Right lobe of liver (tissue), 4 donors: ENCODE data around the gene MYLK4.
A peak's percentile ranks its signal among the peaks of the same experiment; 100 is the strongest.

Experiments
- POLR2A ChIP-seq: fragments of 450-650 bp; IDR thresholded peaks from one replicate; pipeline ENCODE4 v1.6.1; 2017; ENCODE audit warnings: antibody characterized with exemption, mild to moderate bottlenecking
- TF ChIP-seq, protein P1 (sequence below), 4 donors: fragments of 200-600 bp in 3 of 4; fragments of 450-650 bp in 1 of 4; IDR thresholded peaks; one replicate each; pipeline versions ENCODE4 v1.5.1 to v1.8.0; 2016 to 2022; ENCODE audit warnings: antibody characterized with exemption in 4 of 4, mild to moderate bottlenecking in 2 of 4
- donor health status: DM: no; HTN: no; CAD: no.
- donor health status: DM: no; HTN: no; CAD: no.
- donor health status: DM: no; HTN: yes; CAD: no.

DNA sequence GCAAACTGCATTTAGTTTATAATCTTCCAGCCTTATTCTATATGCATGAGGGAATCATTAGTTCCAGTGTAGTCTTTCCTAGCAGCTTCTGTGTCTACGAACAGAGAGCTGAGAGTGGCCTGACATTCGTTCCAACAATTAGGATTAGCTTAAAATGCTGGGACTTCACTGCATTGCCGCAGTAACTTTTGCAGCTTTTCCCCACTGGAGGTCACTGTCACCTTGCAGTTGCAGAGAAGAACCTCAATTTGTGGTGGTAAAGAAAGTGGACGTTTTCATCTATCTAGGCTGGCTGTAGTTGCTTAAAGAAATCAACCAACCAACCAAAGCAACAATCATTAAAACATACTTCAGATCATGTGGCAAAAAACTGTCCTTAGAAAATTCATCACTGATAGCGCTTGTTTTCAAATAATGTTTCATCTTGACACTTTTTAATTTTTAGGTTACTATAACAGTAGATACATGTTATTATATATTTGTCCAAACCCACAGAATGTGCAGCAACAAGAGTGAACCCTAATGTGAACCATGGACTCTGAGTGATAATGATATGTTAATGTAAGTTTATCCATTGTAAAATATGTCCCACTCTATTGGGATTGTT lies 12.2 kb downstream of the MYLK4 start:
- TF ChIP-seq, protein P1, sequence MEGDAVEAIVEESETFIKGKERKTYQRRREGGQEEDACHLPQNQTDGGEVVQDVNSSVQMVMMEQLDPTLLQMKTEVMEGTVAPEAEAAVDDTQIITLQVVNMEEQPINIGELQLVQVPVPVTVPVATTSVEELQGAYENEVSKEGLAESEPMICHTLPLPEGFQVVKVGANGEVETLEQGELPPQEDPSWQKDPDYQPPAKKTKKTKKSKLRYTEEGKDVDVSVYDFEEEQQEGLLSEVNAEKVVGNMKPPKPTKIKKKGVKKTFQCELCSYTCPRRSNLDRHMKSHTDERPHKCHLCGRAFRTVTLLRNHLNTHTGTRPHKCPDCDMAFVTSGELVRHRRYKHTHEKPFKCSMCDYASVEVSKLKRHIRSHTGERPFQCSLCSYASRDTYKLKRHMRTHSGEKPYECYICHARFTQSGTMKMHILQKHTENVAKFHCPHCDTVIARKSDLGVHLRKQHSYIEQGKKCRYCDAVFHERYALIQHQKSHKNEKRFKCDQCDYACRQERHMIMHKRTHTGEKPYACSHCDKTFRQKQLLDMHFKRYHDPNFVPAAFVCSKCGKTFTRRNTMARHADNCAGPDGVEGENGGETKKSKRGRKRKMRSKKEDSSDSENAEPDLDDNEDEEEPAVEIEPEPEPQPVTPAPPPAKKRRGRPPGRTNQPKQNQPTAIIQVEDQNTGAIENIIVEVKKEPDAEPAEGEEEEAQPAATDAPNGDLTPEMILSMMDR (IDR thresholded peaks at IDR 0.05), result peak; percentile 65 to 76 (median 74)
- no peak for TF ChIP-seq POLR2A
